ENCODE data around the gene STK35. TPM values are rescaled to one million over a fixed set of nuclear protein-coding genes. Genes with fewer than 3 reads are reported as not detected.

The STK35 gene
- total and polyA plus RNA-seq, 8 donors, result 3.5 to 10.7 (median 5.6) TPM

- Histone ChIP-seq H3K9me3 (no peaks in the 10 kb centered on the region), H3K4me3 (no peak overlapping the region), H3K36me3 (peaks cover 0 to 13% (median 9%) of the 10 kb centered on the region in 3 donors), H3K27ac (no peak overlapping the region), H3K4me1 (peaks cover 6 to 21% (median 14%) of the 10 kb centered on the region in 3 donors), H3K27me3 (no peaks in the 10 kb centered on the region)
- TF ChIP-seq, protein P1, sequence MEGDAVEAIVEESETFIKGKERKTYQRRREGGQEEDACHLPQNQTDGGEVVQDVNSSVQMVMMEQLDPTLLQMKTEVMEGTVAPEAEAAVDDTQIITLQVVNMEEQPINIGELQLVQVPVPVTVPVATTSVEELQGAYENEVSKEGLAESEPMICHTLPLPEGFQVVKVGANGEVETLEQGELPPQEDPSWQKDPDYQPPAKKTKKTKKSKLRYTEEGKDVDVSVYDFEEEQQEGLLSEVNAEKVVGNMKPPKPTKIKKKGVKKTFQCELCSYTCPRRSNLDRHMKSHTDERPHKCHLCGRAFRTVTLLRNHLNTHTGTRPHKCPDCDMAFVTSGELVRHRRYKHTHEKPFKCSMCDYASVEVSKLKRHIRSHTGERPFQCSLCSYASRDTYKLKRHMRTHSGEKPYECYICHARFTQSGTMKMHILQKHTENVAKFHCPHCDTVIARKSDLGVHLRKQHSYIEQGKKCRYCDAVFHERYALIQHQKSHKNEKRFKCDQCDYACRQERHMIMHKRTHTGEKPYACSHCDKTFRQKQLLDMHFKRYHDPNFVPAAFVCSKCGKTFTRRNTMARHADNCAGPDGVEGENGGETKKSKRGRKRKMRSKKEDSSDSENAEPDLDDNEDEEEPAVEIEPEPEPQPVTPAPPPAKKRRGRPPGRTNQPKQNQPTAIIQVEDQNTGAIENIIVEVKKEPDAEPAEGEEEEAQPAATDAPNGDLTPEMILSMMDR (IDR thresholded peaks at IDR 0.05), result no peak
- ATAC-seq, result no peak
- intact Hi-C loops (cut with DNase I), result no loop called here
- FAIRE-seq, result no peak
- DNase-seq, result no peak
- 70 to 73% methylated on average over 9 of the region's 9 CpGs for WGBS, 2 donors
Observed at GRCh38 chr20:2114127-2114959, 12.7 kb downstream of the STK35 start.

- peaks cover 0 to 17% (median 14%) of the 10 kb centered on the region in 3 donors for H3K4me1 ChIP-seq
- TF ChIP-seq, protein P1 (IDR thresholded peaks at IDR 0.05), result no peak
- H3K27me3 ChIP-seq, result no peaks in the 10 kb centered on the region
- ATAC-seq (peak in 3 of 4 donors; percentile 49 to 66 (median 55)), FAIRE-seq (no peak), DNase-seq (no peak)
- no peak overlapping the region for H3K4me3 ChIP-seq
- H3K27ac ChIP-seq, result no peak overlapping the region
- 25 to 37% methylated on average over 2 of the region's 2 CpGs for WGBS, 2 donors
- intact Hi-C loops (cut with DNase I), result no loop called here
- H3K36me3 ChIP-seq, result peaks cover 0 to 13% (median 9%) of the 10 kb centered on the region in 3 donors
- H3K9me3 ChIP-seq, result no peaks in the 10 kb centered on the region
Observed at GRCh38 chr20:2114990-2115681, 13.5 kb downstream of the STK35 start.

- Histone ChIP-seq H3K27me3 (no peaks in the 10 kb centered on the region), H3K4me3 (no peak overlapping the region), H3K36me3 (peaks cover 0 to 13% (median 9%) of the 10 kb centered on the region in 3 donors), H3K4me1 (peaks cover 0 to 17% (median 14%) of the 10 kb centered on the region in 3 donors), H3K27ac (no peak overlapping the region), H3K9me3 (no peaks in the 10 kb centered on the region)
- DNase-seq (no peak), ATAC-seq (no peak), FAIRE-seq (no peak)
- WGBS, 2 donors, result 81 to 84% methylated on average over 9 of the region's 9 CpGs
- TF ChIP-seq, protein P1 (IDR thresholded peaks at IDR 0.05), result no peak
- intact Hi-C loops (cut with DNase I), result no loop called here
Observed at GRCh38 chr20:2116170-2116940, 14.7 kb downstream of the STK35 start.

GRCh38 chr20:2118783-2119182, 17.2 kb downstream of the STK35 start:
- no peak for ATAC-seq
- Histone ChIP-seq H3K36me3 (peaks cover 0 to 13% (median 9%) of the 10 kb centered on the region in 3 donors), H3K9me3 (no peaks in the 10 kb centered on the region), H3K27me3 (no peaks in the 10 kb centered on the region), H3K4me3 (no peak overlapping the region), H3K4me1 (peaks cover 0 to 17% (median 14%) of the 10 kb centered on the region in 3 donors), H3K27ac (no peak overlapping the region)
- FAIRE-seq, result no peak
- intact Hi-C loops (cut with DNase I), result no loop called here
- WGBS, 2 donors, result 90 to 91% methylated on average over 3 of the region's 3 CpGs
- TF ChIP-seq, protein P1 (IDR thresholded peaks at IDR 0.05), result no peak
- DNase-seq, result no peak

Data from pancreas (tissue), 10 donors.